Measurements from ENCODE around the gene ZNF117.
"Not testable (repeated sequence)": the region's sequence is repeated elsewhere in the genome, so short reads cannot be mapped to it uniquely, and the experiment has no call there.

ZNF117 gene

GRCh38 chr7:64990936-64991335 is at the start of gene ZNF117:
ZNF117 (minus strand) TSS chr7:64991036.
- DNase-seq, result no peak

GRCh38 chr7:65038767-65039166 is 47.9 kb upstream of the ZNF117 start:
- DNase-seq, result peak; percentile 1

- DNase-seq, result peak; percentile 92
Observed at GRCh38 chr7:65037740-65038688, 47.2 kb upstream of the ZNF117 start.

- not testable (repeated sequence) for DNase-seq
Observed at GRCh38 chr7:65036526-65036925, 45.7 kb upstream of the ZNF117 start.

GRCh38 chr7:65035469-65035868 is 44.6 kb upstream of the ZNF117 start:
- not testable (repeated sequence) for DNase-seq

- peak; percentile 25 for DNase-seq
Observed at GRCh38 chr7:65034120-65034782, 43.4 kb upstream of the ZNF117 start.

- DNase-seq, result not testable (repeated sequence)
Observed at GRCh38 chr7:65033391-65033790, 42.6 kb upstream of the ZNF117 start.

- not testable (repeated sequence) for DNase-seq
Observed at GRCh38 chr7:65025023-65025422, 34.2 kb upstream of the ZNF117 start.

- not testable (repeated sequence) for DNase-seq
Observed at GRCh38 chr7:65020978-65021377, 30.1 kb upstream of the ZNF117 start.

- DNase-seq, result not testable (repeated sequence)
Observed at GRCh38 chr7:65009881-65010280, 19.0 kb upstream of the ZNF117 start.

- not testable (repeated sequence) for DNase-seq
Observed at GRCh38 chr7:65009394-65009793, 18.6 kb upstream of the ZNF117 start.

GRCh38 chr7:65007036-65007435 is 16.2 kb upstream of the ZNF117 start:
- not testable (repeated sequence) for DNase-seq

- peak; percentile 91 for DNase-seq
Observed at GRCh38 chr7:65006094-65006992, 15.5 kb upstream of the ZNF117 start, which contains the start of gene ERV3-1. ERV3-1 (minus strand) TSS chr7:65006687; CDS start chr7:64993026, 13,661 bp downstream.

- DNase-seq, result no peak
Observed at GRCh38 chr7:65004575-65004974, 13.7 kb upstream of the ZNF117 start.

GRCh38 chr7:65002972-65003585 is 12.2 kb upstream of the ZNF117 start:
- no peak for DNase-seq

- DNase-seq, result no peak
Observed at GRCh38 chr7:65001291-65001814, 10.5 kb upstream of the ZNF117 start.

GRCh38 chr7:64999165-65000004 is 8.5 kb upstream of the ZNF117 start:
- DNase-seq, result no peak

GRCh38 chr7:64998865-64999164 is 8.0 kb upstream of the ZNF117 start:
- DNase-seq, result no peak

- no peak for DNase-seq
Observed at GRCh38 chr7:64997927-64998391, 7.1 kb upstream of the ZNF117 start.

GRCh38 chr7:64997164-64997908 is 6.5 kb upstream of the ZNF117 start:
- no peak for DNase-seq
